NCI-H146 treated with DMSO at 0.1 percent for 48 hours (cell line): ENCODE measurements around the gene KRT2.

Source experiments
- DNase-seq: peaks from one replicate; lab custom pipeline; 2025; ENCODE audit not compliant: unreplicated experiment; lab: John Stamatoyannopoulos, UW

Gene KRT2

GRCh38 chr12:52643233-52644077 is 8.6 kb downstream of the KRT2 start:
- DNase-seq: no peak

- no peak for DNase-seq
Observed at GRCh38 chr12:52641468-52641867, 10.5 kb downstream of the KRT2 start.

GRCh38 chr12:52637299-52637698 is 14.7 kb downstream of the KRT2 start:
- DNase-seq: no peak

GRCh38 chr12:52636592-52637258 is 15.3 kb downstream of the KRT2 start:
- DNase-seq: no peak

- no peak for DNase-seq
Observed at GRCh38 chr12:52636189-52636588, 15.8 kb downstream of the KRT2 start.

GRCh38 chr12:52634266-52635056 is 17.6 kb downstream of the KRT2 start:
- DNase-seq: no peak

GRCh38 chr12:52633383-52633782 is 18.6 kb downstream of the KRT2 start:
- no peak for DNase-seq

- DNase-seq: no peak
Observed at GRCh38 chr12:52632656-52633055, 19.4 kb downstream of the KRT2 start.

- no peak for DNase-seq
Observed at GRCh38 chr12:52631676-52632459, 20.1 kb downstream of the KRT2 start.

- no peak for DNase-seq
Observed at GRCh38 chr12:52631264-52631663, 20.7 kb downstream of the KRT2 start.

GRCh38 chr12:52630599-52631200 is 21.3 kb downstream of the KRT2 start:
- DNase-seq: no peak

GRCh38 chr12:52630008-52630500 is 22.0 kb downstream of the KRT2 start:
- no peak for DNase-seq

GRCh38 chr12:52629281-52630007 is 22.6 kb downstream of the KRT2 start:
- DNase-seq: no peak

- DNase-seq: no peak
Observed at GRCh38 chr12:52628841-52629240, 23.2 kb downstream of the KRT2 start.

GRCh38 chr12:52628111-52628507 is 23.9 kb downstream of the KRT2 start:
- no peak for DNase-seq

- no peak for DNase-seq
Observed at GRCh38 chr12:52627395-52628110, 24.5 kb downstream of the KRT2 start.

GRCh38 chr12:52622349-52622748 is 29.7 kb downstream of the KRT2 start:
- DNase-seq: no peak

- no peak for DNase-seq
Observed at GRCh38 chr12:52618866-52619265, 33.1 kb downstream of the KRT2 start.

- no peak for DNase-seq
Observed at GRCh38 chr12:52618216-52618615, 33.8 kb downstream of the KRT2 start, which contains the start of gene KRT73. KRT73 (minus strand) TSS chr12:52618559; CDS start chr12:52618524, 35 bp downstream.
